BJ (cell line): ENCODE measurements around the gene SLC34A1. TPM values are rescaled to one million over a fixed set of nuclear protein-coding genes. Genes with fewer than 3 reads are reported as not detected.
"Not testable (repeated sequence)": the region's sequence is repeated elsewhere in the genome, so short reads cannot be mapped to it uniquely, and the experiment has no call there.

Experiments used
- CTCF ChIA-PET: fragments of 350-600 bp; formaldehyde crosslinking; extraction: SDS; loops from one replicate; lab custom pipeline; 2021; ENCODE audit warnings: antibody characterized with exemption, inconsistent platforms; lab: Yijun Ruan, JAX
- POLR2A ChIA-PET: fragments of 300-600 bp; sonication (Branson Sonifier 250); formaldehyde crosslinking; extraction: SDS; loops from one replicate; lab custom pipeline; 2021; ENCODE audit warnings: antibody characterized with exemption; lab: Charles Lee
- DNase-seq: peaks from one replicate; pipeline ENCODE4 v3.0.0-alpha.2; 2011; ENCODE audit warnings: low read depth
- H3K27me3 ChIP-seq: 2 replicates; pipeline ENCODE4 v1.6.0; 2011; ENCODE audit warnings: low read length; ENCODE audit not compliant: control insufficient read depth, insufficient read depth
- H3K36me3 ChIP-seq: 2 replicates; pipeline ENCODE4 v1.5.1; 2011; ENCODE audit warnings: low read length; ENCODE audit not compliant: control insufficient read depth, insufficient read depth
- H3K4me3 ChIP-seq: 2 replicates; pipeline ENCODE4 v1.5.1; 2011; ENCODE audit warnings: low read depth, mild to moderate bottlenecking, control low read depth, low read length
- polyA plus RNA-seq: library from polyadenylated mRNA; depleted of rRNA; stranded (reverse); fragments of >200 nt; gene quantifications from 2 replicates; pipeline ENCODE4 v1.2.3, GENCODE V29; 2011
- TF ChIP-seq, protein P1 (sequence below): IDR thresholded peaks from 2 replicates; pipeline ENCODE4 v1.5.1; 2011; ENCODE audit warnings: low read depth, mild to moderate bottlenecking, control low read depth, inconsistent platforms, low read length, moderate library complexity; ENCODE audit not compliant: insufficient read depth

SLC34A1 gene
- polyA plus RNA-seq, 1 experiment = not detected

DNA sequence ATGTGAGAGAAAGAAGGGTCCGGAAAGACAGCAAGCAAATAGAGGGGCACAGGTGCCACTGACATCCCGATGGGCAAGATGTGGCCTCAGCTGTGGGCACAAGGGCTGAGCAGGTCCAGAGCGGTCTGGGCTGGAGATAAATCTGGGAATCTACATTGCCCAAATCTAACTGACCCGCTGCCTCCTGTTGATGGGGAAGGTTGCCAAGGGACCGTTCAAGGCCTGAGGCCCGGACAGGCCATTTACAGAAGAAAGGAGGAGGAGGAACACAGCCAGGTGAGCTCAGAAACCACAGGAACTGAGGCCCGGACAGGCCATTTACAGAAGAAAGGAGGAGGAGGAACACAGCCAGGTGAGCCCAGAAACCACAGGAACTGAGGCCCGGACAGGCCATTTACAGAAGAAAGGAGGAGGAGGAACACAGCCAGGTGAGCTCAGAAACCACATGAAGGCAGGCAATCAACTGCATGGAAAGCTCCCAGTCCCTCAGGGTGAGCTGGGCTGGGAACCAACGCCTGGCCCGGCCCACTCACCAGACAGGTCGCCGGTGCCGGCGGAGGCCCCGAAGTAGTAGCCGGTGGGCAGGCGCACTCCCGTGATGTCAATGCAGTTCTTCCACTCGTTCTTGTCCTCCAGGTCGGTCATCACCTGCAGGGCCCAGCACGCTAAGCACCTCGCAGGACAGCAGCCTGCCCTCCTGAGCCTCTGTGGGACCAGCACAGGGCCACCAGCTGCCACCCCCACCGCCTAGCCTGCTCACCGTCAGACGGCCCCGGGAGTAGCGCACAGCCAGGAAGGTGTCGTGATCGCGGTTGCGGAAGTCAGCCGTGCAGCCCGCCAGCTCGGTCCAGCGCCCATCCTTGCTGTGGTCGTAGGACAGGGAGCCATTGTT lies 47.4 kb upstream of the SLC34A1 start:
- TF ChIP-seq, protein P1, sequence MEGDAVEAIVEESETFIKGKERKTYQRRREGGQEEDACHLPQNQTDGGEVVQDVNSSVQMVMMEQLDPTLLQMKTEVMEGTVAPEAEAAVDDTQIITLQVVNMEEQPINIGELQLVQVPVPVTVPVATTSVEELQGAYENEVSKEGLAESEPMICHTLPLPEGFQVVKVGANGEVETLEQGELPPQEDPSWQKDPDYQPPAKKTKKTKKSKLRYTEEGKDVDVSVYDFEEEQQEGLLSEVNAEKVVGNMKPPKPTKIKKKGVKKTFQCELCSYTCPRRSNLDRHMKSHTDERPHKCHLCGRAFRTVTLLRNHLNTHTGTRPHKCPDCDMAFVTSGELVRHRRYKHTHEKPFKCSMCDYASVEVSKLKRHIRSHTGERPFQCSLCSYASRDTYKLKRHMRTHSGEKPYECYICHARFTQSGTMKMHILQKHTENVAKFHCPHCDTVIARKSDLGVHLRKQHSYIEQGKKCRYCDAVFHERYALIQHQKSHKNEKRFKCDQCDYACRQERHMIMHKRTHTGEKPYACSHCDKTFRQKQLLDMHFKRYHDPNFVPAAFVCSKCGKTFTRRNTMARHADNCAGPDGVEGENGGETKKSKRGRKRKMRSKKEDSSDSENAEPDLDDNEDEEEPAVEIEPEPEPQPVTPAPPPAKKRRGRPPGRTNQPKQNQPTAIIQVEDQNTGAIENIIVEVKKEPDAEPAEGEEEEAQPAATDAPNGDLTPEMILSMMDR = no peak
- POLR2A ChIA-PET = no interaction called here
- Histone ChIP-seq H3K4me3 (no peak overlapping the region), H3K27me3 (no peaks in the 10 kb centered on the region), H3K36me3 (peaks cover 41% of the 10 kb centered on the region)
- CTCF ChIA-PET = interaction anchor here (0.9 to 8.3 kb wide), 2 partner anchors 13 to 19 kb away, joined by 4 to 36 read pairs; no protein-coding TSS in a partner anchor
- no peak for DNase-seq

DNA sequence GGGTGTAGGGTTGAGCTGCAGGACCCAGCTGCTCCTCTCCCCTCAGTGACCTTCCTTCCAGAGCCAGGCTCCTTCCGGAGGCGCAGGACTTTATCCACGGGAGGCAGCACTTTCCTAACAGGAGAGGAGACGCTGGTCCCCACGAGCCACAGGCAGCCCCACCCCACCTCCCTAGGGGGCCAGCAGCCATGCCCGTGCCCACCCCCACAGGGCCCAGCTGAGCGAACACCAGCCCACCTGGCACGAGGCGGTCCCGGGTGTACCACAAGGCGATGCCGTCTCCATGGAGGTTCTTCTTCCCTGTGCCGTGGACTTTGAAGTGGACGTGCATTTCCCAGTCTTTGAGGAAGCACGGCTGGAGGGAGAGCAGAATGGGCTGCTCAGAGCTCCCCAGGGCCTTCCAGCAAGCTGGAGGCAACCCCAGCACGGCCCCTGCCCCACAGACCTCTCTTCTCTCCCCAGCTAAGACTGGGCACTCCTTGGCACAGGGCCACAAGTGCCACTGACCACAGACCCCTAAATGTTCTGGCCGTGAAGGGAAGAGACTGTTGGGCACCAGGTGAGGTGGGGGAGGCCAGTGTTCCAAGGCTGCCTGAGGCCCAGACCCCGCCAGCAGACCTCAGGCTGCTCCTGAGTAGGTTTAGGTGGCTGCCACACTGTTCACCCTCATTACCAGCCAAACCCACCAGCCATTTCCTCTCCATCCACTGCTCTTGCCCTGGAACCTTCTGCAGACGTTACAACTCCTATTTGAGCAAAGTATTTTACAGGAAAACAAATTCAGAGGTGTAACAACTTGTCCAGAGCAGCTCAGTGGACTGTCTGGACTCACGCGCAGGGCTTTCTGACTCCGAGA lies 45.8 kb upstream of the SLC34A1 start:
- POLR2A ChIA-PET = no interaction called here
- H3K27me3 ChIP-seq = no peaks in the 10 kb centered on the region
- CTCF ChIA-PET = no interaction called here
- H3K4me3 ChIP-seq = no peak overlapping the region
- TF ChIP-seq, protein P1 = no peak
- no peak for DNase-seq
- peaks cover 33% of the 10 kb centered on the region for H3K36me3 ChIP-seq

DNA sequence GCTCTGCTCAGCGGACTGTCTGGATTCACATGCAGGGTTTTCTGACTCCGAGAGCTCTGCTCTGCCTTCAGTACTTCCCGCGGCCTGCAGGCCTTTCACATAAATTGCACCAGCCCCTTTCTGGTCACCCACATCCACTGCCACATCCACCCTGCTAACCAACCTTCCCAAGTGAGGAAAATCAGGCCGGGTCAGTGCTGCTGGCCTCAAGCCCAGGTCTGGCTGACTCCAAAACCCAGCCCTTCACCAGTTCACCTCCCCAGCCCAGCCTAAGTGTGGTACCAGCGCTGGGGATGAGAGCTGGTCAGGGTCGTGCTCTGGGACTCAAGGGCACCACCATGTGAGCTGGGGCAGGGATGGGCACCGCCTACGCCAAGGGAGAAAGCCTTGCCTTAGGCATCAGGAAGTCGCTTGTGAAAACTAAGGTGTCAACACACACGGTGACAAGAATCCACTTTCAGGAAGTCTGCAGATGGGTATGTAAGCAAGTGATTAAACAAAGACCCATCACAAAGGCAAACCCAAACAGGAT lies 45.1 kb upstream of the SLC34A1 start:
- TF ChIP-seq, protein P1 = no peak
- Histone ChIP-seq H3K4me3 (no peak overlapping the region), H3K27me3 (no peaks in the 10 kb centered on the region), H3K36me3 (peaks cover 27% of the 10 kb centered on the region)
- ChIA-PET POLR2A (no interaction called here), CTCF (interaction anchor here (0.7 kb wide), 1 partner anchor 25 kb away, joined by 3 read pairs; no protein-coding TSS in a partner anchor)
- DNase-seq = no peak

DNA sequence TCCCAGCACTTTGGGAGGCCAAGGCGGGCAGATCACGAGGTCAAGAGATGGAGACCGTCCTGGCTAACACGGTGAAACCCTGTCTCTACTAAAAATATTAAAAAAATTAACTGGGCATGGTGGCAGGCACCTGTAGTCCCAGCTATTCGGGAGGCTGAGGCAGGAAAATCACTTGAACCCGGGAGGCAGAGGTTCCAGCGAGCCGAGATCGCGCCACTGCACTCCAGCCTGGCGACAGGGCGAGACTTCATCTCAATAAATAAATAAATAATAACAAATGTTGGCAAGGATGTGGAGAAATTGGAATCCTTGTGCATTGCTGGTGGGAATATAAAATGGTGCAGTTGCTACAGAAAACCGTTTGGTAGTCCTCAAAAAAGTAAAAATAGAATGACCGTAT lies 41.2 kb upstream of the SLC34A1 start:
- DNase-seq, H3K27me3 ChIP-seq, CTCF ChIA-PET, H3K4me3 ChIP-seq, H3K36me3 ChIP-seq, POLR2A ChIA-PET: not testable (repeated sequence)

DNA sequence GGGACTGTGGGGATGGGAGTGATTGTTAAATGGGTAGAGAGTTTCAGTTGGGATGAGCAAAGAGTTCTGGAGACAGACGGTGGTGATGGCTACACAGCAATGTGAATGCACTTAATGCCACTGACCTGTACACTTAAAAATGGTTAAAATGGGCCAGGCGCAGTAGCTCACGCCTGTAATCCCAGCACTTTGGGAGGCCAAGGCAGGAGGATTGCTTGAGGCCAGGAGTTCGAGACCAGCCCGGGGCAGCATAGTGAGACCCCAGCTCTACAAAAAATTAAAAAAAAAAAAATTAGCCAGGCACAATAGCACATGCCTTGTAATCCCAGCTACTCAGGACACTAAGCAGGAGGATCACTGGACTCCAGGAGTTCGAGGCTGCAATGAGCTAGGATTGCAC lies 40.5 kb upstream of the SLC34A1 start:
- Histone ChIP-seq H3K27me3 (no peaks in the 10 kb centered on the region), H3K4me3 (no peak overlapping the region), H3K36me3 (peaks cover 2% of the 10 kb centered on the region; the same call in 1 of the 2 replicates)
- ChIA-PET POLR2A (no interaction called here), CTCF (interaction anchor here (0.7 kb wide), 1 partner anchor 43 kb away, joined by 4 read pairs; no protein-coding TSS in a partner anchor)
- TF ChIP-seq, protein P1 = no peak
- DNase-seq = no peak
